AG04450 (cell line): ENCODE measurements around the gene CYP27C1. TPM values are rescaled to one million over a fixed set of nuclear protein-coding genes. Genes with fewer than 3 reads are reported as not detected.

Experiments used
- CTCF ChIA-PET: fragments of 300-600, 350-600 bp; formaldehyde crosslinking; extraction: SDS; loops from one replicate; lab custom pipeline; 2022; ENCODE audit warnings: antibody characterized with exemption, inconsistent platforms; lab: Charles Lee
- POLR2A ChIA-PET: fragments of 350-600 bp; formaldehyde crosslinking; extraction: SDS; loops from one replicate; lab custom pipeline; 2021; ENCODE audit warnings: antibody characterized with exemption, inconsistent platforms; lab: Yijun Ruan, JAX
- DNase-seq: peaks from one replicate; pipeline ENCODE4 v3.0.0-alpha.2; 2011; ENCODE audit warnings: low read depth, low spot score
- H3K27ac ChIP-seq: one replicate; pipeline ENCODE4 v1.5.1; 2012; ENCODE audit warnings: low read depth, low read length, control low read depth
- H3K27me3 ChIP-seq: one replicate; pipeline ENCODE4 v1.6.0; 2012; ENCODE audit warnings: low read length; ENCODE audit not compliant: control insufficient read depth, insufficient read depth
- H3K4me3 ChIP-seq: 2 replicates; pipeline ENCODE4 v1.5.1; 2011; ENCODE audit warnings: mild to moderate bottlenecking, low read depth, low read length, control low read depth
- H3K9me3 ChIP-seq: 2 replicates; pipeline ENCODE4 v1.5.1; 2012; ENCODE audit warnings: low read length; ENCODE audit not compliant: control insufficient read depth, insufficient read depth
- CTCF ChIP-seq: IDR thresholded peaks from 2 replicates; pipeline ENCODE4 v1.5.1; 2011; ENCODE audit warnings: low read depth, low read length, control low read depth, inconsistent platforms
- polyA plus RNA-seq: library from polyadenylated mRNA; depleted of rRNA; stranded (reverse); fragments of >200 nt; gene quantifications from 2 replicates; pipeline ENCODE4 v1.2.3, GENCODE V29; 2011

CYP27C1 gene
- polyA plus RNA-seq, 1 experiment, result not detected

- peak; percentile 48 for TF ChIP-seq CTCF
- CTCF ChIA-PET, result interaction anchor here (1.4 to 2.0 kb wide), 2 partner anchors 16 to 106 kb away, joined by 3 to 13 read pairs; no protein-coding TSS in a partner anchor
- POLR2A ChIA-PET, result no interaction called here
- Histone ChIP-seq H3K9me3 (no peaks in the 10 kb centered on the region; the same call in 1 of the 2 replicates), H3K27ac (no peak overlapping the region), H3K27me3 (no peaks in the 10 kb centered on the region), H3K4me3 (no peak overlapping the region)
- no peak for DNase-seq
Observed at GRCh38 chr2:127174136-127174535, 46.0 kb downstream of the CYP27C1 start.

- Histone ChIP-seq H3K9me3 (no peaks in the 10 kb centered on the region; the same call in 1 of the 2 replicates), H3K27me3 (no peaks in the 10 kb centered on the region), H3K27ac (peak overlapping the region; percentile 66), H3K4me3 (no peak overlapping the region)
- CTCF ChIA-PET, result interaction anchor here (2.0 kb wide), 1 partner anchor 105 kb away, joined by 13 read pairs; no protein-coding TSS in a partner anchor
- no peak for TF ChIP-seq CTCF
- peak; percentile 87 for DNase-seq
- POLR2A ChIA-PET, result no interaction called here
Observed at GRCh38 chr2:127173057-127173456, 47.0 kb downstream of the CYP27C1 start.

GRCh38 chr2:127172306-127172705 lies 47.8 kb downstream of the CYP27C1 start:
- H3K27me3 ChIP-seq, result no peaks in the 10 kb centered on the region
- H3K9me3 ChIP-seq, result no peaks in the 10 kb centered on the region; the same call in 1 of the 2 replicates
- no peak overlapping the region for H3K4me3 ChIP-seq
- POLR2A ChIA-PET, result no interaction called here
- no peak for DNase-seq
- CTCF ChIA-PET, result interaction anchor here (0.7 kb wide), 1 partner anchor 200 kb away, joined by 3 read pairs; no protein-coding TSS in a partner anchor
- TF ChIP-seq CTCF, result no peak
- no peak overlapping the region for H3K27ac ChIP-seq

GRCh38 chr2:127170452-127171197 lies 49.5 kb downstream of the CYP27C1 start:
- no peak for TF ChIP-seq CTCF
- no peak for DNase-seq
- H3K9me3 ChIP-seq, result no peaks in the 10 kb centered on the region
- H3K27me3 ChIP-seq, result no peaks in the 10 kb centered on the region
- ChIA-PET CTCF (no interaction called here), POLR2A (no interaction called here)
- H3K27ac ChIP-seq, result no peak overlapping the region
- H3K4me3 ChIP-seq, result no peak overlapping the region

GRCh38 chr2:127170021-127170420 lies 50.1 kb downstream of the CYP27C1 start:
- no peak overlapping the region for H3K27ac ChIP-seq
- CTCF ChIA-PET, result no interaction called here
- no peak for TF ChIP-seq CTCF
- no peak for DNase-seq
- H3K4me3 ChIP-seq, result no peak overlapping the region
- H3K27me3 ChIP-seq, result no peaks in the 10 kb centered on the region
- no peaks in the 10 kb centered on the region for H3K9me3 ChIP-seq
- POLR2A ChIA-PET, result no interaction called here
